Breast epithelium (tissue), 3 donors: ENCODE results near the gene EHD4.

Experiments used
- CTCF ChIP-seq, 3 donors: fragments of 450-650 bp; IDR thresholded peaks; one replicate each; pipeline ENCODE4 v1.5.1; 2016 to 2017; ENCODE audit warnings: antibody characterized with exemption in 3 of 3, mild to moderate bottlenecking in 3 of 3, moderate library complexity in 3 of 3
- POLR2A ChIP-seq: fragments of 450-650 bp; IDR thresholded peaks from one replicate; pipeline ENCODE4 v1.6.1; 2016; ENCODE audit warnings: antibody characterized with exemption, mild to moderate bottlenecking, moderate library complexity
- POLR2AphosphoS5 ChIP-seq, 3 donors: sonication (generic); formaldehyde crosslinking; IDR thresholded peaks; one replicate each; pipeline ENCODE4 v1.6.1; 2017; ENCODE audit warnings: antibody characterized with exemption in 3 of 3

GRCh38 chr15:41869770-41870688 is 102.3 kb downstream of the EHD4 start:
- no peak for TF ChIP-seq CTCF (IDR thresholded peaks at IDR 0.05)
- TF ChIP-seq POLR2A, result no peak
- TF ChIP-seq POLR2AphosphoS5 (IDR thresholded peaks at IDR 0.05), result no peak
